IMR-90 (cell line): ENCODE results near the gene FOXL1. TPM values are rescaled to one million over a fixed set of nuclear protein-coding genes. Genes with fewer than 3 reads are reported as not detected.

ENCODE experiments used
- ATAC-seq: fragments of 200-7000 bp; cut with Tn5 transposase; 2 replicates; pipeline ENCODE4 v1.9.1; 2020; ENCODE audit warnings: low read depth, mild to moderate bottlenecking, moderate library complexity
- BruUV-seq: library from RNA; stranded (reverse); fragments of 400-500 nt; replicated peaks from 2 replicates; lab custom pipeline; 2021; lab: Mats Ljungman, UMichigan
- CTCF ChIA-PET: fragments of 300-600 bp; formaldehyde crosslinking; extraction: SDS; loops from one replicate; lab custom pipeline; 2021; ENCODE audit warnings: antibody characterized with exemption; lab: Yijun Ruan, JAX
- POLR2A ChIA-PET: fragments of 300-600 bp; sonication (Branson Sonifier 250); formaldehyde crosslinking; loops from one replicate; lab custom pipeline; 2022; ENCODE audit warnings: antibody characterized with exemption; ENCODE audit not compliant: unreplicated experiment; lab: Charles Lee
- DNase-seq: peaks from one replicate; pipeline ENCODE4 v3.0.0; 2013
- H2AFZ ChIP-seq: replicated peaks from 2 replicates; pipeline ENCODE3; 2013; ENCODE audit warnings: low read length, mild to moderate bottlenecking; ENCODE audit not compliant: poor library complexity
- H2AK5ac ChIP-seq: 2 replicates; pipeline ENCODE4 v1.6.1; 2013; ENCODE audit warnings: low read depth, low read length, inconsistent platforms
- H2AK9ac ChIP-seq: replicated peaks from 2 replicates; pipeline ENCODE3; 2013; ENCODE audit warnings: mild to moderate bottlenecking, low read depth, low read length, moderate library complexity; ENCODE audit not compliant: poor library complexity
- H2BK120ac ChIP-seq: 2 replicates; pipeline ENCODE4 v1.6.1; 2013; ENCODE audit warnings: low read depth, low read length, inconsistent platforms
- H2BK15ac ChIP-seq: 3 replicates; pipeline ENCODE4 v1.6.1; 2013; ENCODE audit warnings: low read depth, low read length, inconsistent platforms
- H2BK20ac ChIP-seq: 2 replicates; pipeline ENCODE4 v1.6.1; 2013; ENCODE audit warnings: low read depth, mild to moderate bottlenecking, inconsistent platforms, low read length, moderate library complexity
- H2BK5ac ChIP-seq: 2 replicates; pipeline ENCODE4 v1.6.1; 2013; ENCODE audit warnings: mild to moderate bottlenecking, low read depth, low read length, inconsistent platforms; ENCODE audit not compliant: poor library complexity, severe bottlenecking
- H3K14ac ChIP-seq: replicated peaks from 2 replicates; pipeline ENCODE4 v1.6.1; 2013; ENCODE audit warnings: low read depth, low read length, inconsistent platforms
- H3K18ac ChIP-seq: 2 replicates; pipeline ENCODE4 v1.6.1; 2013; ENCODE audit warnings: low read depth, low read length, control low read depth
- H3K23ac ChIP-seq: 2 replicates; pipeline ENCODE4 v1.6.1; 2013; ENCODE audit warnings: low read depth, low read length, inconsistent platforms
- H3K27ac ChIP-seq: 2 replicates; pipeline ENCODE4 v1.5.1; 2013; ENCODE audit warnings: mild to moderate bottlenecking, control low read depth, low read length; ENCODE audit not compliant: insufficient read depth
- H3K27me3 ChIP-seq: 2 replicates; pipeline ENCODE4 v1.6.1; 2013; ENCODE audit warnings: low read length; ENCODE audit not compliant: control insufficient read depth, insufficient read depth
- H3K36me3 ChIP-seq: 2 replicates; pipeline ENCODE4 v1.6.1; 2013; ENCODE audit warnings: low read length, mixed read lengths; ENCODE audit not compliant: control insufficient read depth, insufficient read depth
- H3K4ac ChIP-seq: 2 replicates; pipeline ENCODE4 v1.6.1; 2013; ENCODE audit warnings: low read depth, low read length, inconsistent platforms
- H3K4me1 ChIP-seq: 2 replicates; pipeline ENCODE4 v1.6.1; 2013; ENCODE audit warnings: low read length, mixed read lengths; ENCODE audit not compliant: control insufficient read depth, insufficient read depth
- H3K4me2 ChIP-seq: 2 replicates; pipeline ENCODE4 v1.6.1; 2013; ENCODE audit warnings: low read depth, mild to moderate bottlenecking, control low read depth, low read length, moderate library complexity
- H3K4me3 ChIP-seq: 2 replicates; pipeline ENCODE4 v1.5.1; 2013; ENCODE audit warnings: low read depth, mild to moderate bottlenecking, control low read depth, low read length, moderate library complexity; ENCODE audit not compliant: insufficient read depth
- H3K56ac ChIP-seq: 2 replicates; pipeline ENCODE4 v1.6.1; 2013; ENCODE audit warnings: low read length, inconsistent platforms; ENCODE audit not compliant: insufficient read depth; ENCODE audit errors: extremely low read depth
- H3K79me1 ChIP-seq, 2 experiments: 2 replicates each; pipeline ENCODE4 v1.6.1; 2013; ENCODE audit warnings: low read length in 2 of 2, inconsistent platforms in 1 of 2, low read depth in 1 of 2
- H3K9ac ChIP-seq: 2 replicates; pipeline ENCODE4 v1.6.1; 2013; ENCODE audit warnings: low read depth, low read length, control low read depth
- H3K9me1 ChIP-seq: 2 replicates; pipeline ENCODE4 v1.6.1; 2013; ENCODE audit warnings: low read length, inconsistent platforms; ENCODE audit not compliant: insufficient read depth
- H3K9me3 ChIP-seq: 2 replicates; pipeline ENCODE4 v1.6.1; 2013; ENCODE audit warnings: low read length; ENCODE audit not compliant: control insufficient read depth, insufficient read depth
- H4K20me1 ChIP-seq: 2 replicates; pipeline ENCODE4 v1.6.1; 2013; ENCODE audit warnings: low read length, inconsistent platforms; ENCODE audit not compliant: insufficient read depth
- H4K5ac ChIP-seq: 2 replicates; pipeline ENCODE4 v1.6.1; 2013; ENCODE audit warnings: mild to moderate bottlenecking, low read depth, low read length, control low read depth
- H4K8ac ChIP-seq, 2 experiments: 2 replicates each; pipeline ENCODE4 v1.6.1; 2013; ENCODE audit warnings: low read depth in 2 of 2, low read length in 2 of 2, control low read depth in 1 of 2, inconsistent platforms in 1 of 2
- H4K91ac ChIP-seq: 2 replicates; pipeline ENCODE4 v1.6.1; 2013; ENCODE audit warnings: low read depth, low read length, inconsistent platforms; ENCODE audit not compliant: insufficient read depth
- BHLHE40 ChIP-seq: fragments of 150-350 bp; IDR thresholded peaks from 2 replicates; pipeline ENCODE4 v1.6.1; 2016; ENCODE audit warnings: mild to moderate bottlenecking, low read depth, low read length
- CEBPB ChIP-seq: IDR thresholded peaks from 2 replicates; pipeline ENCODE4 v1.6.1; 2012; ENCODE audit warnings: low read depth, low read length, improper control_type of control experiment
- CHD1 ChIP-seq: IDR thresholded peaks from 2 replicates; pipeline ENCODE4 v1.6.1; 2012; ENCODE audit warnings: low read depth, low read length, improper control_type of control experiment
- FOS ChIP-seq: fragments of 150-350 bp; IDR thresholded peaks from 2 replicates; pipeline ENCODE4 v1.6.1; 2016; ENCODE audit warnings: low read depth, low read length
- MAFK ChIP-seq: IDR thresholded peaks from 2 replicates; pipeline ENCODE4 v1.6.1; 2012; ENCODE audit warnings: low read depth, low read length, improper control_type of control experiment
- MAZ ChIP-seq: IDR thresholded peaks from 2 replicates; pipeline ENCODE4 v1.6.1; 2012; ENCODE audit warnings: low read depth, mild to moderate bottlenecking, low read length, improper control_type of control experiment, moderate library complexity, borderline replicate concordance
- MXI1 ChIP-seq: IDR thresholded peaks from 2 replicates; pipeline ENCODE4 v1.6.1; 2012; ENCODE audit warnings: low read depth, mild to moderate bottlenecking, low read length, moderate library complexity, borderline replicate concordance
- NFE2L2 ChIP-seq: fragments of 150-350 bp; IDR thresholded peaks from 2 replicates; pipeline ENCODE4 v1.6.1; 2016; ENCODE audit warnings: low read depth, mild to moderate bottlenecking, low read length
- POLR2A ChIP-seq: IDR thresholded peaks from 2 replicates; pipeline ENCODE4 v1.6.1; 2012; ENCODE audit warnings: mild to moderate bottlenecking, low read depth, low read length
- RAD21 ChIP-seq: IDR thresholded peaks from 2 replicates; pipeline ENCODE4 v1.6.1; 2012; ENCODE audit warnings: low read length, improper control_type of control experiment
- RCOR1 ChIP-seq: IDR thresholded peaks from 2 replicates; pipeline ENCODE4 v1.6.1; 2012; ENCODE audit warnings: mild to moderate bottlenecking, low read length, improper control_type of control experiment; ENCODE audit not compliant: insufficient replicate concordance
- RFX5 ChIP-seq: IDR thresholded peaks from 2 replicates; pipeline ENCODE4 v1.8.0; 2012; ENCODE audit warnings: low read depth, mild to moderate bottlenecking, low read length, moderate library complexity
- SMC3 ChIP-seq: fragments of 150-350 bp; IDR thresholded peaks from 2 replicates; pipeline ENCODE4 v1.6.1; 2016; ENCODE audit warnings: low read depth, mild to moderate bottlenecking, antibody characterized with exemption, low read length, moderate library complexity
- USF2 ChIP-seq: fragments of 150-350 bp; IDR thresholded peaks from 2 replicates; pipeline ENCODE4 v1.6.1; 2017; ENCODE audit warnings: mild to moderate bottlenecking, antibody characterized with exemption, low read length, low read depth
- WGBS, 2 experiments: methylation state at CpG; one replicate each; pipeline versions ENCODE4 v1.1.5 to v1.1.7; 2013; ENCODE audit warnings: missing lambda C conversion rate in 2 of 2; ENCODE audit not compliant: insufficient read length in 1 of 2; ENCODE audit errors: extremely low coverage in 2 of 2; 5-methylcytosine and 5-hydroxymethylcytosine counted together
- dilution Hi-C: fragments of 300-500 bp; cut with HindIII; formaldehyde crosslinking; loops from one replicate; pipeline ENCODE4 v1.14.3; 2018; ENCODE audit warnings: low sequenced_read_pairs; ENCODE audit not compliant: unreplicated experiment
- in situ Hi-C: fragments of 300-500 bp; cut with MboI; formaldehyde crosslinking; loops from 3 replicates; pipeline ENCODE4 v1.14.3; 2019; ENCODE audit warnings: low sequenced_read_pairs, inconsistent platforms, mixed read lengths
- intact Hi-C: fragments of 100-400 bp; cut with micrococcal nuclease; formaldehyde crosslinking; loops from 2 replicates; pipeline ENCODE4 v1.10.0; 2022
- polyA plus RNA-seq, 3 experiments: library from polyadenylated mRNA; depleted of rRNA; stranded (reverse); fragments of >200 nt; gene quantifications; 2 replicates each; pipeline ENCODE4 v1.2.3, GENCODE V29; 2012; ENCODE audit warnings: low replicate concordance in 1 of 3
- total RNA-seq: library from RNA; depleted of rRNA; stranded (reverse); fragments of >200 nt; gene quantifications from 2 replicates; pipeline ENCODE4 v1.2.3, GENCODE V29; 2012
- TF ChIP-seq, protein P1 (sequence below): fragments of 150-350 bp; IDR thresholded peaks from 2 replicates; pipeline ENCODE4 v1.6.1; 2016; ENCODE audit warnings: low read depth, mild to moderate bottlenecking, low read length, moderate library complexity, borderline replicate concordance

FOXL1 gene
- total and polyA plus RNA-seq, 2 of the 4 experiments (the other 2 are of a cell fraction): 15.2 to 25.8 TPM

DNA sequence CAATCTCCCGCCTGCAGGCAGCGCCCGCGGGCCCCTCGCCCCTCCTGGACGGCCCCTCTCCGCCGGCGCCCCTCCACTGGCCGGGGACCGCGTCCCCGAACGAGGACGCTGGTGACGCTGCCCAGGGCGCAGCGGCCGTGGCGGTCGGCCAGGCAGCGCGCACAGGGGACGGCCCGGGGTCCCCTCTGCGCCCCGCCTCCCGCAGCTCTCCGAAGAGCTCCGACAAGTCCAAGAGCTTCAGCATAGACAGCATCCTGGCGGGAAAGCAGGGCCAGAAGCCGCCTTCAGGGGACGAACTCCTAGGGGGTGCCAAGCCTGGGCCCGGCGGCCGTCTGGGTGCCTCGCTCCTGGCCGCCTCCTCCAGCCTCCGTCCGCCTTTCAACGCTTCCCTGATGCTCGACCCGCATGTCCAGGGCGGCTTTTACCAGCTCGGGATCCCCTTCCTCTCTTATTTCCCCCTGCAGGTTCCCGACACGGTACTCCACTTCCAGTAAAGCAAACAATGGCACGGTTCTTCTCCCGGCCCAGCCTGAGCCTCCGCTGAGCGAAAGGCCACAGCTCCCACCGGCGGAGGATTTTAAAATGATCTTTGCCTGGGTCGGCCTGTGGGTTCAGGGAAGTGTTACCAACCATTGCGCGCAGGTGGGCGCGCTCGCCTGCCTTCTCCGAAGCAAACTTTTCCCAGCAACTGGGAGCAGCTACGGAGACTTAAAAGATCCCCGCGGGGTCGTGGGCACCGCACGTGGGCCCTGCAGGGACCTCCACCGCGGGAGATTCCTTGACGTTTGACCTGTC is 1.1 kb downstream of the FOXL1 start:
- Histone ChIP-seq H4K20me1 (0 out of 2 replicates have a peak, but pooled peaks cover 4% of the 10 kb centered on the region), H3K27ac (peak overlapping the region; percentile 99), H3K79me1 (peaks cover 18 to 32% of the 10 kb centered on the region in 2 experiments), H2AFZ (peak overlapping the region; percentile 18), H4K8ac (peak overlapping the region; percentile 67 to 80), H2BK120ac (peak overlapping the region; percentile 97), H2BK20ac (peak overlapping the region; percentile 27; the same call in 1 of the 2 replicates), H2AK9ac (peak overlapping the region; percentile 97), H2BK15ac (no peak overlapping the region), H3K4me3 (peak overlapping the region; percentile 71), H2BK5ac (peak overlapping the region; percentile 100), H3K4ac (peak overlapping the region; percentile 95), H3K27me3 (no peaks in the 10 kb centered on the region), H3K9ac (peak overlapping the region; percentile 95), H3K4me2 (peak overlapping the region; percentile 94), H3K9me3 (no peaks in the 10 kb centered on the region), H4K5ac (peak overlapping the region; percentile 83), H3K56ac (peak overlapping the region; percentile 67), H3K18ac (peak overlapping the region; percentile 86), H3K4me1 (peaks cover 17% of the 10 kb centered on the region), H4K91ac (peak overlapping the region; percentile 81), H3K36me3 (peaks cover 2% of the 10 kb centered on the region; the same call in 1 of the 2 replicates), H3K23ac (peak overlapping the region; percentile 88), H2AK5ac (peak overlapping the region; percentile 75), H3K14ac (peak overlapping the region; percentile 89), H3K9me1 (peaks cover 23% of the 10 kb centered on the region)
- CTCF ChIA-PET: no interaction called here
- dilution Hi-C loops: no loop called here
- intact Hi-C loops: loop anchor here (2.0 to 5.0 kb wide), 4 partner anchors 31 to 253 kb away; no protein-coding TSS in a partner anchor
- 0% methylated on average over 11 of the region's 69 CpGs; no CpG with 5 or more reads in 1 of the 2 experiments for WGBS, 2 experiments
- no peak for DNase-seq
- POLR2A ChIA-PET: interaction anchor here (0.6 to 0.8 kb wide), 2 partner anchors 9 to 822 kb away, joined by 4 to 5 read pairs; no protein-coding TSS in a partner anchor
- no peak for ATAC-seq
- in situ Hi-C loops: loop anchor here (5.0 to 10.0 kb wide), 2 partner anchors 88 to 175 kb away; no protein-coding TSS in a partner anchor
- no TSS peak for BruUV-seq
- TF ChIP-seq MAZ (no peak), CHD1 (no peak), SMC3 (no peak), POLR2A (no peak), BHLHE40 (no peak), RFX5 (no peak), MXI1 (no peak), USF2 (no peak), NFE2L2 (no peak), RCOR1 (no peak), FOS (no peak), MAFK (no peak), CEBPB (no peak), RAD21 (no peak)
- TF ChIP-seq, protein P1, sequence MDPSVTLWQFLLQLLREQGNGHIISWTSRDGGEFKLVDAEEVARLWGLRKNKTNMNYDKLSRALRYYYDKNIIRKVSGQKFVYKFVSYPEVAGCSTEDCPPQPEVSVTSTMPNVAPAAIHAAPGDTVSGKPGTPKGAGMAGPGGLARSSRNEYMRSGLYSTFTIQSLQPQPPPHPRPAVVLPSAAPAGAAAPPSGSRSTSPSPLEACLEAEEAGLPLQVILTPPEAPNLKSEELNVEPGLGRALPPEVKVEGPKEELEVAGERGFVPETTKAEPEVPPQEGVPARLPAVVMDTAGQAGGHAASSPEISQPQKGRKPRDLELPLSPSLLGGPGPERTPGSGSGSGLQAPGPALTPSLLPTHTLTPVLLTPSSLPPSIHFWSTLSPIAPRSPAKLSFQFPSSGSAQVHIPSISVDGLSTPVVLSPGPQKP: no peak
